Neural progenitor cell (in vitro differentiated cells): ENCODE data around the gene CDC26. TPM values are rescaled to one million over a fixed set of nuclear protein-coding genes. Genes with fewer than 3 reads are reported as not detected.

Experiments used
- DNase-seq: peaks from one replicate; pipeline ENCODE4 v3.0.0-alpha.2; 2016; ENCODE audit warnings: low spot score
- H2AFZ ChIP-seq: fragments of 200-600 bp; sonication (generic); replicated peaks from 2 replicates; pipeline ENCODE4 v1.6.1; 2016; ENCODE audit warnings: antibody characterized with exemption
- H3F3A ChIP-seq: fragments of 200-600 bp; sonication (generic); 2 replicates; pipeline ENCODE4 v1.6.1; 2016; ENCODE audit warnings: antibody characterized with exemption, low read depth
- H3K27ac ChIP-seq: fragments of 200-600 bp; sonication (generic); 2 replicates; pipeline ENCODE4 v1.5.1; 2016; ENCODE audit warnings: mild to moderate bottlenecking
- H3K27me3 ChIP-seq: fragments of 200-600 bp; sonication (generic); 2 replicates; pipeline ENCODE4 v1.6.1; 2016; ENCODE audit warnings: mild to moderate bottlenecking, moderate library complexity
- H3K36me3 ChIP-seq: fragments of 200-600 bp; sonication (generic); 2 replicates; pipeline ENCODE4 v1.5.1; 2016
- H3K4me1 ChIP-seq: fragments of 200-600 bp; sonication (generic); 2 replicates; pipeline ENCODE4 v1.6.1; 2016; ENCODE audit warnings: mixed run types
- H3K4me2 ChIP-seq: fragments of 200-600 bp; sonication (generic); 2 replicates; pipeline ENCODE4 v1.6.1; 2016
- H3K4me3 ChIP-seq: fragments of 200-600 bp; sonication (generic); 2 replicates; pipeline ENCODE4 v1.5.1; 2016
- H3K79me2 ChIP-seq: fragments of 200-600 bp; sonication (generic); 2 replicates; pipeline ENCODE4 v1.6.1; 2016; ENCODE audit warnings: low read depth
- H3K9ac ChIP-seq: fragments of 200-600 bp; sonication (generic); 2 replicates; pipeline ENCODE4 v1.6.1; 2016
- H3K9me3 ChIP-seq: fragments of 200-600 bp; sonication (generic); 2 replicates; pipeline ENCODE4 v1.5.1; 2016; ENCODE audit warnings: low read depth
- H4K20me1 ChIP-seq: fragments of 200-600 bp; sonication (generic); 2 replicates; pipeline ENCODE4 v1.6.1; 2016; ENCODE audit warnings: low read depth
- H3K27ac Mint-ChIP-seq: 3 replicates; pipeline ENCODE4 v1.8.0; 2021; ENCODE audit warnings: mixed read lengths
- H3K27me3 Mint-ChIP-seq: 2 replicates; pipeline ENCODE4 v1.8.0; 2022; ENCODE audit warnings: low read depth, mild to moderate bottlenecking, inconsistent platforms, moderate library complexity, mixed read lengths; ENCODE audit not compliant: insufficient read depth
- H3K36me3 Mint-ChIP-seq: 3 replicates; pipeline ENCODE4 v1.8.0; 2021; ENCODE audit warnings: mixed read lengths
- H3K4me1 Mint-ChIP-seq: 3 replicates; pipeline ENCODE4 v1.8.0; 2021; ENCODE audit warnings: mixed read lengths
- H3K4me3 Mint-ChIP-seq: 3 replicates; pipeline ENCODE4 v1.8.0; 2021; ENCODE audit warnings: mild to moderate bottlenecking, moderate library complexity, mixed read lengths
- H3K9me3 Mint-ChIP-seq: 3 replicates; pipeline ENCODE4 v1.8.0; 2020; ENCODE audit warnings: mixed read lengths
- EZH2 ChIP-seq: fragments of 200-600 bp; sonication (generic); IDR thresholded peaks from 2 replicates; pipeline ENCODE4 v1.6.1; 2017; ENCODE audit warnings: antibody characterized with exemption, mild to moderate bottlenecking, moderate library complexity
- EZH2phosphoT487 ChIP-seq: fragments of 200-600 bp; sonication (generic); IDR thresholded peaks from 2 replicates; pipeline ENCODE4 v1.6.1; 2017; ENCODE audit warnings: antibody characterized with exemption
- total RNA-seq: library from RNA; depleted of rRNA; stranded (reverse); fragments of >200 nt; gene quantifications from 2 replicates; pipeline ENCODE4 v1.2.3, GENCODE V29; 2015; ENCODE audit warnings: low replicate concordance
- TF ChIP-seq, protein P1 (sequence below): fragments of 200-600 bp; sonication (generic); IDR thresholded peaks from 2 replicates; pipeline ENCODE4 v1.5.1; 2017; ENCODE audit warnings: antibody characterized with exemption, mild to moderate bottlenecking

CDC26 gene
- total RNA-seq, 1 donor from 2014 or later = 94.4 TPM

DNA sequence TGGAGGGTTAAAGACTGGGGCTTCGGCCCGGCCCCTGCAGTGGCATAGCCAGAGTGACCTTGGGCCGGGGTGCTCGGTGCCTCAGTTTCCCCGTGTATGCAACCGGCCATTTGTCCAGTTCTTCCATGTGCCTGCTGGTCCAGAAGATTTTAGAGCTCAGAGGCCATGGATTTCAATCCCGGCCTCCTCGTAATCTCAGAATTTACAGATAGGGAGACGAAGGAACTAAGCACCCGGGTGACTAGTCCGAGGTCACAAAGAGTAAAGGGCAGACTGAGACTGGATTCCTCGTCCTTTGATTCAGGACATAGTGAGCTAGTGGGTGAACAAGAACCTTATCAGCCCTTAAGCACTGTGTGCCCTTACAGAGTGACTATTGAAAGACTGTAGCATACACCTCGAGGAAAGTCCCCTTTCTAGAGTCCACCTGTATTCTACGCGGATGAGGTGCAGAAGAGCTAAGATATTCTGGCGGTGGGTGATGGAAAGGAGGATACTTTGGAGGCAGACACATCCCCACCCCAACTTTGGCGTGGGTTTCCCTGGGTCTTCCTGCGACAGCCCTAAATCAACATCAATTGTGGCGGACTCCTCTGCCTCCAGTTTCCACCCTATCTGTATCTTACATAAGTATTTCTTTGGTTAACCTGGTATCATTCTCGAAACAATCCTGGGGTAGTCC, 53.4 kb downstream of the CDC26 start:
- H3K27me3 ChIP-seq = no peaks in the 10 kb centered on the region

DNA sequence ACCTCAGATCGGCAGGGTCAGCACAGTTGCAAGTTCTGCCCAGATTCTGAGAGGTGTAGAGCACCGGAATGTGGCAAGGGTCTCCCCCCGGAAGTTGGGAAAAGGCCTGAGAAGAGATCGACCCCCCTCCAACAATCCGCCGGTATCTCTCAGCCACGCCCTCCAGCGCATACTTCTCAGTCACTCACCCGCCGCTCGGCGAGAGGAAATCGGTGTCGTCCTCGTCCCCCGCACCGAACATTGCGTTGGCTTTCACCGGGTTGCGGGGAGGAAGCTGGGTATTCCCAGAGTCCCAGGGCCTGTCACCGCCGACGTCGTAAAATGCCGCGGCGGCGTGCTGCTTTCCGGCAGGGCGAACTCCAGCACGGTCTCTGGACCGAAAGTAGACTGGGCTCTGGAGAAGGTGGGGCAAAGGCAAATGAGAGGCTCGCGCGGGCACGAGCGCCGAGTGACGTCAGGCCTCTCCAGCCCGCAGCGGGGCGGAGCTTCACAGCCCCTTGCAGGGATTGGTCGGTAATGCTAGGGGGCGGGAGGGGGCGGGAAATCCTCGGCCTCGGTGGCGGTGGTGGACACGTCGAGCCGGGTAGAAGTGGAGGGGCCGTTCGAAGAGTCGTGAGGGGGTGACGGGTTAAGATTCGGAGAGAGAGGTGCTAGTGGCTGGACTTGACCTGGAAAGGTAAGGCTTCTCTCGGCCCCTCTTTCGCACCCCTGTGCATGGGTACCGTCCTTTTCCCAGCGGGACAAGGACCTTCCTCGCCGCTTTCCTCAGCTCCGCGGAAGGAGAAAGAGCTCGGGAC, 54.2 kb downstream of the CDC26 start, which contains the start of the genes FKBP15 and SLC31A1:
Gene FKBP15, minus strand, starts transcription at position 275 of the 797 bp plus-strand sequence. Its CDS starts 34 bp downstream, at position 241.
Gene SLC31A1, plus strand, starts transcription at position 542 of the 797 bp plus-strand sequence. CDS start 34,605 bp downstream, outside the sequence.
- peaks cover 1% of the 10 kb centered on the region for H3K36me3 Mint-ChIP-seq
- Histone ChIP-seq H3K4me1 (peaks cover 16% of the 10 kb centered on the region), H3F3A (no peaks in the 10 kb centered on the region), H2AFZ (peak within 1 kb of the TSS; percentile 96), H3K4me2 (peak within 1 kb of the TSS; percentile 96), H3K27me3 (no peaks in the 10 kb centered on the region), H3K9me3 (no peaks in the 10 kb centered on the region), H4K20me1 (peaks cover 18% of the 10 kb centered on the region), H3K27ac (no peak within 1 kb of the TSS), H3K9ac (peak within 1 kb of the TSS; percentile 66), H3K79me2 (peaks cover 62% of the 10 kb centered on the region), H3K36me3 (no peaks in the 10 kb centered on the region), H3K4me3 (peak within 1 kb of the TSS; percentile 82)
- H3K4me1 Mint-ChIP-seq = peaks cover 24% of the 10 kb centered on the region
- TF ChIP-seq EZH2 (no peak), EZH2phosphoT487 (no peak)
- TF ChIP-seq, protein P1, sequence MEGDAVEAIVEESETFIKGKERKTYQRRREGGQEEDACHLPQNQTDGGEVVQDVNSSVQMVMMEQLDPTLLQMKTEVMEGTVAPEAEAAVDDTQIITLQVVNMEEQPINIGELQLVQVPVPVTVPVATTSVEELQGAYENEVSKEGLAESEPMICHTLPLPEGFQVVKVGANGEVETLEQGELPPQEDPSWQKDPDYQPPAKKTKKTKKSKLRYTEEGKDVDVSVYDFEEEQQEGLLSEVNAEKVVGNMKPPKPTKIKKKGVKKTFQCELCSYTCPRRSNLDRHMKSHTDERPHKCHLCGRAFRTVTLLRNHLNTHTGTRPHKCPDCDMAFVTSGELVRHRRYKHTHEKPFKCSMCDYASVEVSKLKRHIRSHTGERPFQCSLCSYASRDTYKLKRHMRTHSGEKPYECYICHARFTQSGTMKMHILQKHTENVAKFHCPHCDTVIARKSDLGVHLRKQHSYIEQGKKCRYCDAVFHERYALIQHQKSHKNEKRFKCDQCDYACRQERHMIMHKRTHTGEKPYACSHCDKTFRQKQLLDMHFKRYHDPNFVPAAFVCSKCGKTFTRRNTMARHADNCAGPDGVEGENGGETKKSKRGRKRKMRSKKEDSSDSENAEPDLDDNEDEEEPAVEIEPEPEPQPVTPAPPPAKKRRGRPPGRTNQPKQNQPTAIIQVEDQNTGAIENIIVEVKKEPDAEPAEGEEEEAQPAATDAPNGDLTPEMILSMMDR = no peak
- peaks cover 2% of the 10 kb centered on the region for H3K27me3 Mint-ChIP-seq
- no peaks in the 10 kb centered on the region for H3K9me3 Mint-ChIP-seq
- H3K4me3 Mint-ChIP-seq = peak within 1 kb of the TSS; percentile 97
- DNase-seq = peak; percentile 99
- H3K27ac Mint-ChIP-seq = peak within 1 kb of the TSS; percentile 91

More for the DNA sequence above, 53.4 kb downstream of the CDC26 start:
- Histone ChIP-seq H3K4me3 (peak overlapping the region; percentile 82), H3K4me1 (peaks cover 16% of the 10 kb centered on the region), H3K79me2 (peaks cover 62% of the 10 kb centered on the region), H3K9ac (peak overlapping the region; percentile 58), H3K36me3 (no peaks in the 10 kb centered on the region), H3F3A (no peaks in the 10 kb centered on the region), H3K9me3 (no peaks in the 10 kb centered on the region), H3K4me2 (peak overlapping the region; percentile 96), H2AFZ (peak overlapping the region; percentile 96), H4K20me1 (peaks cover 18% of the 10 kb centered on the region), H3K27ac (no peak overlapping the region)
- Mint-ChIP-seq H3K36me3 (peaks cover 1% of the 10 kb centered on the region), H3K27me3 (peaks cover 2% of the 10 kb centered on the region), H3K4me1 (peaks cover 24% of the 10 kb centered on the region), H3K9me3 (no peaks in the 10 kb centered on the region), H3K27ac (peak overlapping the region; percentile 91), H3K4me3 (peak overlapping the region; percentile 97)
- TF ChIP-seq EZH2phosphoT487 = no peak
- no peak for TF ChIP-seq EZH2
- TF ChIP-seq, protein P1 = no peak
- no peak for DNase-seq

DNA sequence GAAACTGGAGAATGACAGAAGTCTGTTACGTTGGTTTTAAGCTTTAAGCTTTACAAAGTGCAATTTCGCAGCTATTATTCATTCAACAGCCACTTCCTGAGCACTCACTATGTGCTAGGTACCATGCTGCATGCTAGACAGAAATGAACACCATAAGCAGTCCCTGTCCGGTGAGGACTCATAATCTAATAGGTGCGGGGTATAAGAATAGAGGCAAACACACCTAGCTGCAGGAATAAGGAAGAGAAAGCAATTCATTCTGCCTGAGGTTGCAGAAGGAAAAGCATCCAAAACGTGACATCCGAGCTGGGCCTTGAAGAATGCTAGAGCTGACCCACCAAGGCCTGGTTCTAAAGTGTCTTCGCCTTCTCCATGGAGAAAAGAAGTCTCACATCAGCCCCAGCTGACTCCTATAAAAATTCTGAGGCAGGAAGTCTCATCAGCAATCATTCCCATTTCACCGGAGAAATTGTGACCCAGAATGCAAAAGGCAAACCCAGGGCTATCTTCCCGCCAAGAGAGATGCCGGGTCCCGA, 54.8 kb downstream of the CDC26 start:
- H3K9me3 Mint-ChIP-seq = no peaks in the 10 kb centered on the region
- peaks cover 24% of the 10 kb centered on the region for H3K4me1 Mint-ChIP-seq
- H3K27ac ChIP-seq = no peak overlapping the region
- H3K9ac ChIP-seq = peak overlapping the region; percentile 66
- DNase-seq = peak; percentile 23
- H3K27me3 ChIP-seq = no peaks in the 10 kb centered on the region
- H3K4me3 Mint-ChIP-seq = peak overlapping the region; percentile 97
- H3K4me2 ChIP-seq = peak overlapping the region; percentile 93
- peak overlapping the region; percentile 88 for H2AFZ ChIP-seq
- no peaks in the 10 kb centered on the region for H3K36me3 ChIP-seq
- H3F3A ChIP-seq = no peaks in the 10 kb centered on the region
- H3K9me3 ChIP-seq = no peaks in the 10 kb centered on the region
- H3K27ac Mint-ChIP-seq = peak overlapping the region; percentile 91
- peak overlapping the region; percentile 82 for H3K4me3 ChIP-seq
- TF ChIP-seq, protein P1 = no peak
- TF ChIP-seq EZH2phosphoT487 (no peak), EZH2 (no peak)
- peaks cover 16% of the 10 kb centered on the region for H3K4me1 ChIP-seq
- peaks cover 2% of the 10 kb centered on the region for H3K27me3 Mint-ChIP-seq
- peaks cover 60% of the 10 kb centered on the region for H3K79me2 ChIP-seq
- peaks cover 1% of the 10 kb centered on the region for H3K36me3 Mint-ChIP-seq
- peaks cover 18% of the 10 kb centered on the region for H4K20me1 ChIP-seq
